ENCODE results near the gene RAD9B.
A peak's percentile ranks its signal among the peaks of the same experiment; 100 is the strongest.
"Not testable (repeated sequence)": the region's sequence is repeated elsewhere in the genome, so short reads cannot be mapped to it uniquely, and the experiment has no call there.

RAD9B gene

DNA sequence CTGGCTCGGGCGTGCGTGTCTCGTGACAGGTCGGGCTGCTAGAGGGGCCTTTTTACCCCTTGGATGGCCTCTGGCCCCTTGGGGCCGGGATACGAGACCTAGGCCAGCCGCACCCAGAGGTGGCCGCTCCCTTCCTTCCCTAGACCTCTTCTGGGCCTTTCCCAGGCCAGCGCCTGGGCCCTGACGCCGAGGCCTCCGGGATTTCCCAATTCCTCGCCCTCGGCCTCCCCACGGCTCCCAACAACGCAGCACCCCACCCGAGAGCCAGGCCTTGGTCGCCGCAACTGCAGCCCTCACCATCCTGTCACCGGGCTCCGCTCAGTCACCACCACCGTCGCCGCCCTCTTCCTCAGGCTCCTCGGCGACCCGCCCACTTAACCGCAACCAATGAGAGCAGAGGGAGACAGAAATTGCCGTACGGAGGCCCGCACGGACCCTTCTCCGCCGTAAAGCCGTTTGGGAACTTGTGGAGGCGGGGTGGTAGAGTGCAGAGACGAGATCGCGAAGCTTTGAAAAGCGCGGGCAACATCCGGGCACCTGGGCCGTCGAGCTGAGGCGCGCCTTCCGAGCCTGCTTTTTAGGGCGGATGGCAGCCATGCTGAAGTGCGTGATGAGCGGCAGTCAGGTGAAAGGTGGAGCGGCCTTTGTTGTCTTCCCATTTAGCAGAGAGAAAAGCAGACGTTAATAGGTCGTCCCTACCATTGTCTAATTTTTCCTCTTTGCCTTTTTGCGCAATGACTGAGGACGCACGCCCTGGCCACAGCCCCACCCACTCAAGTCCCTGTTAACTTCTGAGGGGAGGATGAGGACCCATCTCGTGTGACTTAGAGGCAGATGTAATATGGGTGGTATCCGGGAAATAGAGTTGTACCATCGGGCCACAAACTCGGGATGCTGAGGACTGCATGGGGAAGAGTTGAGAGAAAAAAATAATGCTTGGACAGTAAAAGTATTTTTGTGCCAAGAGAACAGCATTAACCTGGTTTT is at the start of gene RAD9B, which contains the start of gene VPS29:
Gene RAD9B (plus strand): TSS at position 580 of the 987 bp plus-strand sequence. CDS start 7 bp downstream, at position 587.
Gene VPS29 (minus strand): TSS at position 360 of the 987 bp plus-strand sequence. CDS start 60 bp downstream, at position 300.
- DNase-seq: peak; percentile 95

GRCh38 chr12:110453569-110454296 is 48.4 kb upstream of the RAD9B start:
- DNase-seq: no peak

- DNase-seq: no peak
Observed at GRCh38 chr12:110458756-110459155, 43.4 kb upstream of the RAD9B start.

GRCh38 chr12:110461189-110461588 is 40.9 kb upstream of the RAD9B start:
- not testable (repeated sequence) for DNase-seq

DNA sequence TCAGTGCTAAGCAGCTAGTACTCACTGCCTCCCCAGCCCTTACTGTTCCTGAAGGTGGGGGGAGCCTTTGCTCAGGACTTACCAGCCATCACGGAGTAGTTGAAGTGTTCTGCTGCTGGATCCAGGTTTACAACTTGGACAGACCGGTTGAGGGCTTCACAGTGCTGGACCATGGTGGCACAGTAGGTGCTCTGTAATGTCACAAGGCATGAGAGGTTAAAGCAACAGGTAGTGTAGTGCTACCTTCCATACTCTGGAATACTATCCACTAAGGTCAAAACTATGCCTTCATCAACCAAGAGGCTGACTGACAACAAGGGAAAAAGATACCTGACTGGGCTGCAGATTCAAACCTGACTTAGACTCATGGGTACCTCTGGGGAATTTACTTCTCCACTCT is 37.1 kb upstream of the RAD9B start:
- DNase-seq: no peak

- DNase-seq: not testable (repeated sequence)
Observed at GRCh38 chr12:110465765-110466164, 36.4 kb upstream of the RAD9B start.

DNA sequence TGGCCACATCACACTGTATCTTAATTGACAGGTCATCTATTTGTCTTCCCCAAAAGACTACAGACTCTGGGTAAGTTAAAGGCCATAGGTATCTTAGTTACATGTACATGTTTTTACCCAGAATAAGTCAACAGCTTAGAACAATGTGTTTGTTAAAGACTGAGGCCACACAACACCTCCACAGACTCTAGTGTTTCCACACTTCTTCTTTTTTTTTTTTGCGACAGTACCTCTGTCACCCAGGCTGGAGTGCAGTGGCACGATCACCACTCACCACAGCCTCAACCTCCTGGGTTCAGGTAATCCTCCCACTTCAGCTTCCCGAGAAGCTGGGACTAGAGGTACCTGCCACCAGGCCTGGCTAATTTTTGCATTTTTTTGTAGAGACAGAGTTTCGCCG is 35.3 kb upstream of the RAD9B start:
- DNase-seq: no peak

GRCh38 chr12:110467847-110468213 is 34.3 kb upstream of the RAD9B start:
- DNase-seq: no peak

DNA sequence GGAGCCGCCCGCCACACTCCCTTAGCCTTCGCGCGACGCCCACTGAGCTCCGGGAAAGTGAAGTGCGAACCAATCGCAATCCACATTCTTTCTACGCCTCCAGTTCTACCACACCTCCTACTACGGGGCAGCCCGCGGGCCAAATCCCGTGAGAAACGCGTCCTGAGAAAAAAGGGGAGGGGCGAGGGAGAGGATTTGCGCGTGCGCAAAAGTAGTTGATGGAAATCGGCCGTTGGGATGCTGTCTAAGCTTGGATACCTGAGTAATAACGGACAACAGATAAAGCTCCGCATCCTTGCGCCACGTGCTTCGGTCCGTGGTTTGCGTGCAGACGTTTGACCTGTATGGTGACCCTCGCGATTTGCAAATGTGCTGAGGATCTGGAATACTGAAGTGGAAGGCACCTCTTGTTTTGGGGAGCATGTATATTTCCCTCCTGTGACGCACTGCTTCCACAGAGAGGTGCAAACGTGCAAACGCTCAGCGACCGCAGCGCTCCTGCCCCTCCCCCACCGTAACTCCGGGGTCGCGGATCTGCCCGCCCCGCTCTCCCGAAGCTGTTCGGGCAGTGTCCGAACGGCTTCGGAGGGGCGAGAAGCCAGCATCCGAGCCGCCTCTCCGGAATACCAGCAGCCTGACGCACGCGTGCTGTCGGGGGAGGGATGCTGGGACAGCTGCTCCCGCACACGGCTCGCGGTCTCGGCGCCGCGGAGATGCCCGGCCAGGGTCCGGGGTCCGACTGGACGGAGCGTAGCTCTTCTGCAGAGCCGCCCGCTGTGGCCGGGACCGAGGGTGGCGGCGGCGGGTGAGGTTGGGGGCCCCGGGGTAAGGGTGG is 33.7 kb upstream of the RAD9B start, which contains the start of the genes FAM216A and GPN3:
Gene FAM216A (plus strand): TSS at position 632 of the 835 bp plus-strand sequence. CDS start 31 bp downstream, at position 663.
Gene GPN3 (minus strand): TSS at position 44 of the 835 bp plus-strand sequence. CDS start 54 bp downstream, outside the sequence.
- peak; percentile 95 for DNase-seq

DNA sequence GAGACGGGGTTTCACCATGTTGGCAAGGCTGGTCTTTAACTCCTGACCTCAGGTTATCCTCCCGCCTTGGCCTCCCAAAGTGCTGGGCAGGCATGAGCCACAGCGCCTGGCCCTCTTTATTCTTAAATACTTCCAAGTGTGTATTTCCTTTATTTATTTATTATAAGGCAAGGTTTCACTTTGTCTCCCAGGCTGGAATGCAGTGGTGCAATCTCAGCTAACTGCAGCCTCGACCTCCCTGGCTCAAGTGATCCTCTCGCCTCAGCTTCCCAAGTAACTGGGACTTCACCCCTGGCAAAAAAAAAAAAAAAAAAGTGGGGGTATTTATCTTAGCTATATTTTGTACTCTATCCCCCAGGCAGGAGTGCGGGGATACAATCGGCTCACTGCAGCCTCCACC is 26.7 kb upstream of the RAD9B start:
- no peak for DNase-seq

DNA sequence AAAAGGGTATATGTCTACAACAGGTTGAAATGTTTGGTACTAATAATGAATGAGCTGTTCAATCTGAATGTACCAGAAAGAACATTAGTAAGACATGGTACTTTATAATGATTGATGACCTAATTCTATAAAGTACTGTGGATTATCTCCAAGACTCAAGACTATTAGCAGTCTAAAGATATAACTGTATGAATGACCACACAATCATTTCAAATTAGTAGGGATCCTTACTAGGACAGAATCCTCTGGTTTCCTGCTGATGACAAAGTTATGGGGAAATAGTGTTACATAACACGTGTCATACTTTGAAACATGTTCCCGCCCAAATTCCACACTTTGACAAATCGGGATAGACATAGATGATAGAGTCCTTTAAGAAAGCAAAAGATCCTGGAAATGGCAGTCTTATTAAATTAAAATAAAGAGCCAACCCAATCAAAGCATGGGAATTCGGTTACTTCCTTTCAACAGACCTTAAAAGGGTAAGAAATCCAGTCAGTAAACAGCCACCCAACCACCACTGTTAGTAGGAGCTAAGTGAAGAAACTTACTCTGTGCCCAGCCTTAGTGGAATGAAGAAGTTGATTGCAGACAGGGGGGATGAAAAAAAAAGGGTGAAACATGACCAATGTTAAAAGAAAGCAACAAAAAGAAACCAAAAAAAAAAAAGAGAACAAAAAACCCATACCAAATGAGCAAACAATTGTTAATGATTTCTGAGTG is 3.0 kb upstream of the RAD9B start:
- no peak for DNase-seq

DNA sequence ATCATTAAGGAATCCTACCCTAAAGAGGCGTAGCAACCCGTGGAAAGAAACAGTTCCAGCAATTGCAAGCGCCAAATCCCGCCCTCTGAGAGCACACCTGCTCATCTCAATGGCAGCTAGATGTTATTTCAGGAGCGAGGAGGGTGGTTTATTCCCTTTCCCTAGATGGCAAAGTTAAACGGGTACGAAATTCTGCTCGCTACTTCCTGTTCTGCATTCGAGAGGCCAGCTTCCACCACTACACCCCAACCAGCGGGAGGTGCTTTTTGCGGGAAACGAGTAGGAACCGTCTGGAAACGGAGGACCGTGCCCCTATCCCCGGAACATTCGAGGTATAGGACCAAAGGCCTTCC is 756 bp upstream of the RAD9B start:
- no peak for DNase-seq

DNA sequence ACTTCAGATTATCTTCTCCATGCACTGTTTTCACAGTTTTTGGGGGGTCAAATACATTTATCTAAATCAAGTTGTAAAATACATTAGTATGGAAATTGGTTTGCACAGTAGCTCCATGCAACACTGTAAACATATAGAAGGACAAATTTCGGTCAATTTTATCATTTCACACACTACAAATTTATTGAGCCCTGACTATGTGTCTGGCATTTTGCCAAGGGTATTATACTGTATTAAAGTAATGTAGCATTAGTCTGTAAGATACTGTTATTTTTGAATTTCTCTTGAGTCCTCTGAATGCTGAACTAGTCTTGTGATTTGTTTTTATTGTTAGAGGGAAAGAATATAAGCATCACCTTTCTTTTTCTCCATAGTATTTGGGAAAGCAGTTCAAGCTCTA is 1.3 kb downstream of the RAD9B start:
- DNase-seq: no peak

DNA sequence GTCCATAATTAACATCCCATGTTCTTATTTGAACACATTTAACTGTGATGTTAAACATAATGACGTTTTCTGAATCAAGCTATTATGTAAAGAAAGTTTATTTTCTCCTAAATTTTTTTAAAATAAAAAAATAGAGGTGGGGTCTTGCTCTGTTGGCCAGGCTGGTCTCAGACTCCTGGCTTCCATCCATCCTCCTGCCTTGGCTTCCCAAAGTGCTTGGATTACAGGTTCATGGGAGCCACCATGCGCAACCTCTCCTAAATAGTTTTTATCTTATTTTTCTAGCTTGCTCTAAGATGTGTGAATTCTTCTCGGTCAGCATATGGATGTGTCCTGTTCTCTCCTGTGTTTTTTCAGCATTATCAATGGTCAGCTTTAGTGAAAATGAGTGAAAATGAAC is 3.2 kb downstream of the RAD9B start:
- DNase-seq: no peak

DNA sequence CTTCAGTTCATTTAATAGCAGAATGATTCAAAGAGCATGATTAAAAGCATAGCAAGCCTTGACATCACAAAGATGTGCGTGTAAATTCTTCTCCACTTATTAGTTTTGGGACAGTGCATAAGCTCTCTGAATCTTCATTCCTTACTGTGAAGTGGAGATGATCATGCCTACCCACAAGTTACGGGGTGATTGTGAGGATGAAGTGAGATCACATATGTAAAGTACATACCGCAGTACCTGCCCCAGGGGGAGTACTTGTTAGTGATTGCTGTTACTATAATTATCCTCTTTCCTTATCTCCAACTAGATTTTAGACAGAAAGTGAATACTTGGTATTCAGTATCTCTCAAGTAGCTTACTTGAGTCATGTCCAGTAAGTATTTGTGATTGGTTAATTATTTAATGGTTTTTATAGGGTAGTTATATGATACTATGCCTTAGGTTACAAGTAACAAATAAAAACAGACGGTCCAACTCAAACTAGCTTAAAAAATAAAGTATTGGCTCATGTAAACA is 6.0 kb downstream of the RAD9B start:
- no peak for DNase-seq

DNA sequence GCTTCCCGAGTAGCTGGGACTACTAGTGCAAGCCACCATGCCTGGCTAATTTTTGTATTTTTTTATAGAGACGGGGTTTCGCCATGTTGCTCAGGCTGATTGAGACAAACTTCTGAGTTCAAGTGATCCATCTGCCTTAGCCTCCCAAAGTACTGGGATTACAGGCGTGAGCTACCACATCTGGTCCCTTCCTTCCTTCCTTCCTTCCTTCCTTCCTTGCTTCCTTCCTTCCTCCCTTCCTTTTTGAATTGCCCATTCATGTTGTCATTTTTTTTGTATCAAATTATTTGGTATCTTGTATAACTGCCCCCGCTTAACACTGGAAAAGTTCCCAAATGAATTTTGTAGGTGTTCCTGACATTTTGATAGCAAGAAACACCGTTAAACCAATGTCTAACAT is 11.7 kb downstream of the RAD9B start:
- DNase-seq: no peak

- DNase-seq: no peak
Observed at GRCh38 chr12:110514363-110514762, 12.2 kb downstream of the RAD9B start.

GRCh38 chr12:110516995-110517394 is 14.9 kb downstream of the RAD9B start:
- no peak for DNase-seq

DNA sequence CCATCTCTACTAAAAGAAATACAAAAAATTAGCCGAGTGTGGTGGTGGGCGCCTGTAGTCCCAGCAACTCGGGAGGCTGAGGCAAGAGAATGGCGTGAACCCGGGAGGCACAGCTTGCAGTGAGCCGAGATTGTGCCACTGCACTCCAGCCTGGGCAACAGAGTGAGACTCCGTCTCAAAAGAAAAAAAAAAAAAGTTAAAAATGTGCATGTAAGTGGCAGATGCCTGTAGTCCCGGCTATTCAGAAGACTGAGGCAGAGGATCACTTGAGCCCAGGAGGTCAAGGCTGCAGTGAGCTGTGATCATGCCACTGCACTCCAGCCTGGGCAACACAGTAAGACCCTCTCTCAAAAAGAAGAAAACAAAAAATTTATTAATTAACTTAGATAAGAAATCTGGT is 15.9 kb downstream of the RAD9B start:
- not testable (repeated sequence) for DNase-seq

DNA sequence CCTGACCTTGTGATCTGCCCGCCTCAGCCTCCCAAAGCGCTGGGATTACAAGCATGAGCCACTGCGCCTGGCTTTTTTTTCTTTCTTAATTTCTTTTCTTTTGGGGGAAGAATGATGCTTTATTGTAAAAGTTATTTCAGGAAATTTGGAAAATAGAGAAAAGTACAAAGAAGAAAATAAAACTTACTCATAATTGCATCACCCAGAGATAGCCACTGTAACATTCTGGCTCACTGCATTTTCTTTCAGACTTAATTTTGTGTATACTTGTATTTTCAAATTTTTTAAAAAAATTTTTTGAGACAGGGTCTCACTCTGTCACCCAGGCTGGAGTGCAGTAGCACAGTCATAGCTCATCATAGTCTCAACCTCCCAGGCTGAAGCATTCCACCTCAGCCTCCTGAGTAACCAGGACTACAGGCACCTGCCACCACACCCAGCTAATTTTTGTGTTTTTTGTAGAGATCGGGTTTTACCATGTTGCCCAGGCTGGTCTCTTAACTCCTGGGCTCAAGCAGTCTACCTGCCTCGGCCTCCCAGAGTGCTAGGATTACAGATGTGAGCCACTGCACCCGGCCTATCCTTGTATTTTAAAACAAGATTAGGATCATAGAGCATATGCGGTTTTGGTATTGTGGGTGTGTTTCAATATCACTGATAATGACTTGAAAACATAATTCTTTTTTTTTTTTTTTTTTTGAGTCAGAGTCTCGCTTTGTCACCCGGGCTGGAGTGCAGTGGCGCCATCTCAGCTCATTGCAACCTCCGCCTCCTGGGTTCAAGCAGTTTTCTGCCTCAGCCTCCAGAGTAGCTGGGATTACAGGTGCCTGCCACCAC is 19.0 kb downstream of the RAD9B start:
- not testable (repeated sequence) for DNase-seq
